Right forelimb (tissue), 1 donor: ENCODE measurements around the gene SAC3D1.

Source experiments
- DNase-seq: peaks from one replicate; pipeline ENCODE4 v3.0.0-alpha.2; 2018

SAC3D1 gene

DNA sequence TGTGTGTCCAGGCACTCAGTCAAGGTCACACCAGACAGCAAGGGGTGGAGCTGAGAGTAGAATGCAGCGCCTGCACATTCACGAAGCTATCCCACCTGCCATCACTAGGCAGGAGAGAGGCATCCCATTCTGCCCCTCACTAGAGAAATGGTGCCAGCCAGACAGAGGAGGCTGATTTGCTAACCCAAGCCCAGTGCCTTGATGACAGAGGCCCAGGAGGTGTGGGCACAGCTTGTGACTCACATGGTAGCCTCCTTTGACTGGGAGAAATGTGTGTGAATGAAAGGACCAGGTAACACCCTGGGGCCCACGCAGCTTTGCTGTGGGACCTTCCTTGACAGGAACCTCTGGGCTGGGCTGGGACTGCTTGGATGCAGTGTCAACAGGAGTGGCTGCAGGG, 22.5 kb downstream of the SAC3D1 start:
- DNase-seq = no peak

DNA sequence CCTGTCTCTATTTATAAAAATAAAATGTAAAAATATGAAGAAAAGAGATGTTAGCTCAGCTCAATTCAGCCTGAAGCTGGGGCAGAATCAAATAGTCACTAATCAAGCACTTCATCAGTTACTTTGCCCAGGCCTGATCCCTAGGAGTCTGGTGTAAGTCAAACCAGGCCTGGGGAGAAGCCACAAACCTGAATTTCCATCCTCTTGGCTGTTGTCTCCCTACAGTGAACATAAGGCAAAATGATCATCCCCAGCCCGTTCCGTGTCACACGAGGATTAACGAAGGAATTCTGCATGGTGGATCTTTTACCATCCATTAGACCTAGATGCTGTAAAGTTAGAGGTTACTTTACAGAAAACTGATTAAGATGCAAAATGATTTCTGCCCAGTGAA, 23.8 kb downstream of the SAC3D1 start:
- DNase-seq = no peak

GRCh38 chr11:65065851-65066250, 24.8 kb downstream of the SAC3D1 start:
- DNase-seq = no peak

DNA sequence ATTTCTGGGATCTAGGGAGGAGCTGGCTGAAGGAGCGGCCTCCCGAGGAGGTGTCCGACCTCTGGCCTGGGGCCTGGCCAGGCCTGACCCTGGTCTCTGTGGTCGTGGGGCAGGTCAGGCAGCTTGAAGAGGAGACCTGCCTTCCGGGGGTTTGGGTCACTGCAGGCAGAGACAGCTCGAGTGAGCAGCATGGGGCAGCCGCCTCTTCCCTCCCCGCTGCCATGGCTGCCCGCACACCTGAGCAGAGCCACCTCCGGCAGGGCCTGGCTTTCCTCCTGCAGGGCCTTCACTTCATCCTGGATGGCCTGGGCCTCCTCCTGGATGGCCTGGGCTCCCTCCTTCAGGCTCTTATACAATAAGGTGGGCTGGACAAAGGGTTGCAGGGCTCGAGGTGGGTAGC, 25.3 kb downstream of the SAC3D1 start:
- no peak for DNase-seq

DNA sequence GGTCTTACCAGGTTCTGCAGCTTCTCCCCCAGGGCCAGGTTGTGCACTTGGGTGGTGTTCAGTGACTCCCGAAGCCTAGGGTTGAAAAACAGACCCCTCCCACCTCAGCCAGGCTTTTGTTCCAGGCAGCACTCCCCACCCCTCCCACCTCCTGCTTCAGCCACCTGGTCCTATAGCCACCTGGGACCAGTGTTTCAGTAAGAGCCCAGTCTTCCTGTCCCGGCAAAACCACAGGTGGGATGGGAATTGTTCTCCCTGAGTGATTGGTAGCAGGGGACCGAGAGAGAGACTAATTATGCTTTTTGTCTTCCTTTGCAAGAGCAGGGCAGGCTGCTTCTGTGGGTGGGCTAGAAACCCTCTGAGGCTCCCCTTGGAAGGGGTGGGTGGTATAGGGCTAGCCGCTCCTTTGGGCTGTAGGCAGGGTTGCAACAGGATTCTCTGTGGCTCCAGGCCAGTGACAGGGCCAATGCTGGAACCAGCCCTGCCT, 25.8 kb downstream of the SAC3D1 start:
- DNase-seq = no peak

DNA sequence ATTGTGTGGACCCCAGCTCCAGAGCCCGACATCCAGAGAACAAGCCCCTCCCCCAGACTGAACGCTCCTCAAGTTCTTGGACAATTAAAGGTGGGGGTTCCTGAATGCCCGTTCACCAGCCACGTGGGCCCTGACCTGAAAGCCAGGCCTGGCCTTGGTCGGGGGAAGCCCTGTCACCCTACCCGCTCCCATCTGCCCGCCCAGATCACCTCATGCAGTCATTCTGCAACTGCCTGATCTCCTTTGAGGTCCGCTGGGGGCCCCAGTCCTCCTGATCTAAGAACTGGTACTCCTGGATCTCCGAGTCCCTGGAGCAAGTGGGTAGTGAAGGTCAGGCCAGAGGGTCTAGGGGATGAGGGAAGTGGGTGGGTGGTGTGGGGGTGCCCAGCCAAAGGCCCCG, 26.4 kb downstream of the SAC3D1 start:
- no peak for DNase-seq

DNA sequence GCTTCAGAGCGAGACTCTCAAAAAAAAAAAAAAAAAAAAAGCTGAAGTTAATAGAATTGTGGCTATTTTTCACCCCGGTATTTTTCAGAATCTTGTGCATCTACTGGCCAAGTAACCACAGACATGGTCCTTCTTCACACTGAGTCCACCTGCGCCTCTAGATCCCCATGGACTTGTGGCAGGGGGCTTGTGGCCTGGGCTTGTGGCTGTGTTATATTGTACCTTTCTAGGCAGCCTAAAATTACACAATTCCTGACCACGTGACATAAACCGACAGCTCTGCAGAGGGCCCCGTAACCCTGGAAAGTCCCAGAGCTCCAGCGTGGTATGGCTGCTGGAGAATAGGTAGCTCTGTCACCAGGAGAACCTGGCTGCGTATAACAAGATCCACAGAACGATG, 28.2 kb downstream of the SAC3D1 start:
- no peak for DNase-seq

DNA sequence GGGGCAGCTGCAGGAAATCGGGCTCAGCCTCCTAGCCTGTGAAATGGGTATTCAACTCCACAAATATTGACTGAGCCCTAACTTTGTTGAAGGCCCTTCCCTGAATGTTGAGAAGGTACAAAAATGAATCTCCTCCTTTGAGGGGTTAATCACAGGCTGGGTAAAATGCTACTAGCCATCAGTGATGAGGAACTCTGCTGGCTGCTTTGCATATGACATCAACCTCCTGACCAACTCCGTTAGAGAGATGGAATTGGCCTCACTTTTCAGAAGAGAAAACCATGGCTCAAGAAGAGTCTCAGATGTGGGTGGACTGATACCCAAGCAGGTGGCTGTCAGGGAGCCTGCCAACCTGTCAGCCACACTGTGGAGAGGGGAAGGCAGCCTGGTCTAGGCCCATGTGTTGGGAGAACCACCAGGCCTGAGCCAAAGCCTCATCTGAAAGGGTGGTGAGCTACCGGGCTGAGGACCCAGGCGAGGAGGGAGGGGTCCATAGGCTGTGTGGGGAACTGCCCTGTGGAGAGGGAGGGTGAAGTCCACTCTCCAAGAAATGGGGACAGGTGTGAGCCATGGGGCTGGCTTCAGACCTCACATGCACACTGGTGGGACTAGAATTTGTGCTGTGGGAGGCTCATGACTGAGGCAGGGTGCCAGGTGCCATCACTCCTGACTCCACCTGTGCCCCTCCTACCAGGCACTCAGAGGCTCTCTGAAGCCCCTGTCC, 31.1 kb downstream of the SAC3D1 start:
- no peak for DNase-seq

DNA sequence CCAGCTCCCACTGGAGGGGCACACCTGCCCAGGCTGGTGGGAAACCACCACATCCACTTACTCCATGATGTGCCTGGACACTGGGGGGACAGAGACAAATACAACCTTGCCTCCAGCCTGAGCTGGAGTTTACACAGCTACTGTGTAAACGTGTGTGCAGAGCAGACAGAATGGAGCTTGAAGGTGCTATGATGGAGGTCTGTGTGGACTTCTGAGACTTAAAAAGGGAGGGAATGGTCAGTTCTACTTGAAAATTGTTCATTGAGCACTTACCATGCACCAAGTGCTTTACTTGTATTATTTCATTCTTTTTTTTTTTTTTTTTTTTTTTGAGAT, 31.6 kb downstream of the SAC3D1 start:
- DNase-seq = no peak

DNA sequence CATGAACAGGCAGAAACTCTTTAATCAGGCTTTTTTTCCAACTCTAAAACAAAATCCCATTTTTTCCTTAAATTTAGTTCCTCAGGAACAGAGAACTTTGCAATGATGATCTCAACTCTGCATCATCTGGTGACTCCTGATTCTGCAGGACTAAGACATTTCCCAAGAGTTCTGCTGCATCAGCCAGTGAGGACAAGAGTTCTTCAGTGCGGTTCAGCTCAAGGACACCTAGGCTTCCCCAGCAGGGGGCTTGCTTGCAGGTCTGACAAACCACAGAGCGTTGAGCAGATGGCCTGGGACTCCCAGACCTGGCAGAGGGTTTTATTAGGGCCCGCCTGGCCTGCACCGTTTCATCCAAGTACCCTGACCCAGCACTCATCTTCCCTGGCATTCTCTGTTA, 36.4 kb downstream of the SAC3D1 start:
- DNase-seq = no peak

DNA sequence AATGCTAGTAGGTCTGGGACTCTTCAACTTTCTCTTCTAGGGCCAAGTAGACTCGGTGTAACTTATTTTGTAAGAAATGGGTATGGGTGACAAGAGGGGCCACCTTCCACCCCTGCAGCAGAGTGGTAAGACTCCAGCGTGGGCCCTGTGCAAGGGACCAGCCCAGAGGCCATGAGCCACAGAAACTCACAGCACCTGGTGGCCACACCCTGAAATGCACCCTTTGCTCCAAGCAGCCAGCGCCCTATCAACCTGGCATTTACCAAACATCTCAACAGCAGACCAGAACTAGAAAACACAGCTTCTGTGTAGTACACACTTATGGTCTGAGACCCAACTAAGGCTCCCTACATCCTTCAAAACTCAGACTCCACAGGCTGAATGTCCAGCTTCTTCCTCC, 37.1 kb downstream of the SAC3D1 start:
- DNase-seq = no peak

DNA sequence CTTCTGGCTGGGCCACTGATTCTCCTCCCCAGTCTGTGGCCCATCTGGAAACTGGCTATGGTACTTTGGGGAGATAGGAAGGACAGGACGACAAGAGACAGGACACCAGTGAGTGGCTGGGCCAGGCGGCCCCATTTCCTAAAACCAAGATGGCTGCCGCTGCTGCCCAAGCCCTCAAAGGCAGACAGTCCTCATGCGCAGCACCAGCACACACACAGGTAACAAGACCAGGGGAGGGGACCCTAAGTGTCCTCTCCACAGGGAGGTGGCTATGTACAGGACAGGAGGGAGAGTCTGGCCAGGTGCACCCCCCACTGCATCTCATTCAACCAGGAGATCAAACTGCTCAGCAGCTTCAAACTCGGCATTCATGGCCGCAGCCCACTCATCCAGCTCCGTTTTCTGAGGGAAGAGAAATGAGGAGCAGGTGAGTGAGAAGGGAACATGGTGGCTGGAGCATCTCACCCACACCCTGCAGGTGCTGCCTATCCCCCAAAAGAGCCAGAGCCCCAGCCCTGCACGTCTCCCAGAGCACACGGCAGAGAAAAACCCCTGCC, 37.9 kb downstream of the SAC3D1 start:
- DNase-seq = no peak

DNA sequence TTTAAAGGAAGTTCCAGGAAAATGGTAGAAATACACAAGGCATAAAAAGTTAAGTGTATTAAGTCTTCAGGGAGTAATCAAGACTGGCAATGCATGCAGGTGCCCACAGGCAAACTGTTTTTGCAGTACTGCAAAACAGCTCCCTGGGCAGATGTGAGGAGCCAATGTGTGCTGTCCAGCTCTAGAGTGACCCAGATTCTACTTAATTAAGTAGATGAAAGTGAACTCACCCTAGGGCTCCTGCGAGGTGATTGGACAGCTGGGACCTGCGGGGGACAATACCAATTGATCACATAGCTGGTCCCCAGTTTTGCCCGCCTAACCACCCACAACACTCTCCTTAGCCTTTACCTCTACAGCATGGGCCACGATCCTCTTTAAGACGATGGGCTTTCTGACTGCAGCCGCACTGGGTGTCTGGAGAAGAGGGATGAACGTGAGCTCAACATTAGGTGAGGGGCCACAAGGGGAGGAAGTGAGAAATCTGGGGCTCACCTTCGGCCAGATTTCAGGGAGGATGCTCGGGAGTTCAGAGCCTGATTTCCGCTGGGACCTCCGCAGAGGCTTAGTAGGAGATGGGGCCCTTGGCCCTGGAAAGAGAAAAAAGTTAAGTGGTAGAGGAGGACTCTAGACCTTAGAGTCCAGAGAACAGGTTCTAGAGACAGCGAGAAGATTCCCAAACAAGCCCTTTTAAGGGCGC, 42.3 kb downstream of the SAC3D1 start:
- DNase-seq = no peak

DNA sequence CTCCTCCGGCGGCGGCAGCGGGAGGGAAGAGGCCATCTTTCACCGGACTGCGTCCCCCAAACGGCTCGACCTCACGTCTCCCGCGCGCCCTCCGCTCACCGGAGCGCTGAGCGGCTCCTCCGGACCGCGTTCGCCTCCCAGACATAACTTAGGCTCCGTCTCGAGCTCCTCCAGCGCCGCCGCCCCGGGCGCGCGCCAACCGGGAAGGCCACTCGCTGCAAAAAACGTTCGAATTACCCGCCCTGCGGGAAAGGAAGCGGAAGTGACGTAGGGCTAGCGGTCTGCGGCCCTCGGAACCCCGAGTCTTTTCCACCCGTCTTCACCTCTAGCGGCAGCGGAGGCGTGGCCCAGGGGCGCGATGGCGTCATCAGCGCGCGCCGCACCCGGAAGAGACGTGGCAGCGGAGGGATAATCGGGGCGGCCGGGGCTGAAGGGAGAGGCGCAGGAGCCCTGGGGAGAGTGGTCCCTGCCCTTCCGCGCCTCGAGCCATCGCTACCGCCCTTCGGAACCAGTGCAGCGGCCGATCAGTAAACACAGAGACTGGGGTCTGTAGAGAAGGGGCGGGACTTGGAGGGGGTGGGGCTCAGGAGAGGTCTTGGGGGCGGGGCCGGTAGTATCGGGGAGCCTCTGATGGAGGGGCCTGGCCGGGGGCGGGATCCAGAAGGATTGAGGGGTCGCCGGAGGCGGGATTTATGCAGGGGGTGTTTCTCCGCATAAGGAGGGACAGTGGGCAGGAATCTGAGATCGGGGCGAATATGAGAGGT, 43.0 kb downstream of the SAC3D1 start, which contains the start of the genes CDCA5 and ZFPL1:
Gene CDCA5 (minus strand): TSS at position 207 of the 764 bp plus-strand sequence. CDS start 62 bp downstream, at position 145.
Gene ZFPL1 (plus strand): TSS at position 389 of the 764 bp plus-strand sequence. CDS start 477 bp downstream, outside the sequence.
- peak; percentile 98 for DNase-seq

GRCh38 chr11:65084598-65085375, 43.8 kb downstream of the SAC3D1 start:
- no peak for DNase-seq

DNA sequence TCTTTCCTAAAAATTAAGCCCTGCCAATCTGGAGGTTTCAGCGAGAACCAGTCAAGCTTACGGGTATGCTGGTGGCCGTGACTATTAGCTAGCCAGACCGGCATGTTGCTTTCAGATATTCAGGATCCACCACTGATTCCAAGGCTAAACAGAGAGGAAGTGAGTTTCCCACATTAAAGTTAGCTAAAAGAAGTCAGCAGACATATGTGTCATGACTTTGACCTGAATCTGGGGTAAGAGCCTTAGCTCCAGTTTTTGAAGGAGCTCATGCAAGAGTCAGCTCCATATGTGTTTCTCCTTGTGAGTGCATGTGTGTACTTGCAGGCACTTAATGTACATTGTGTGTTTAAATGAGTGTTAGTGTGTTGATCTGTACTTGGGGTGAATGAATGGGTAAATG, 44.4 kb downstream of the SAC3D1 start:
- no peak for DNase-seq

- DNase-seq = no peak
Observed at GRCh38 chr11:65086809-65087208, 45.8 kb downstream of the SAC3D1 start.

DNA sequence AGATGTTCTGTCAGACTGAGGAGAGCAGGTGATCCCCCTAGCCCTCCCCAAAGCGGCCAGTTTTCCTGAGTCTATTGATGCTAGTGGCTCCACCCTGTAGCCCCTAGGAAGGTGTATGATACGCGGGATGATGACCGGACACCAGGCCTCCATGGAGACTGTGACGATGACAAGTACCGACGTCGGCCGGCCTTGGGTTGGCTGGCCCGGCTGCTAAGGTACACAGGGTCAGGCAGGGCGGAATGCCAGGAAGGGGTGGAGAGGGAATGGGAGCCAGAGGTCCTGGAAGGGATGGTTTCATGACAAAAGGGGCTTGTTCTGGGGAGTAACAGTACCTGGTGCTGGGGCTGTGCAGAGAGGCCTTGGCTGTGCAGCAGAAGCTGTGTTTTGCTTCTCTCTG, 46.2 kb downstream of the SAC3D1 start:
- no peak for DNase-seq

- no peak for DNase-seq
Observed at GRCh38 chr11:65087827-65088226, 46.8 kb downstream of the SAC3D1 start.

DNA sequence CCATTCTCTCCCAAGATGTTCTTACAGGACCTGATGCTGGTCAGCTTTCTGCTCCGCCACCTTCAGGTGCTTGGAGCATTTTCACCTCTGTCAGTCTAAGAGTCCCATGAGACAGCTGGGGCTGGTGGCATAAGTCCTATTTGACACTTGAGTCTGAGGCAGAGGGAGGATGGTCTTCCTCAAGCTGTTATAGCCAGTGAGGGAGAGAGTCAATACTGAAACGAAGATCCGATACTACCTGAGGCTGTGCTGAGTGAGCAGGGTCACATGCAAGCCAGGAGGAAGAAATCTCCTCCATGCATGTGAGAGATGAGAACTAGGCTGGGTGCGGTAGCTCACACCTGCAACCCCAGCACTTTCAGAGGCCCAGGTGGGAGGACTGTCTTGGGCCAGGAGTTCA, 48.6 kb downstream of the SAC3D1 start:
- no peak for DNase-seq

- no peak for DNase-seq
Observed at GRCh38 chr11:65090628-65091027, 49.6 kb downstream of the SAC3D1 start.
